ENCODE data around the gene OR4D10.
"Not testable (repeated sequence)": the region's sequence is repeated elsewhere in the genome, so short reads cannot be mapped to it uniquely, and the experiment has no call there.

OR4D10 gene

GRCh38 chr11:59473015-59473414 is at the start of gene OR4D10:
TSS of gene OR4D10 (plus strand) at chr11:59473315. CDS start at chr11:59477430, 4,115 bp downstream.
- in situ Hi-C loops (cut with MboI; ENCODE audit: low sequenced_read_pairs): no loop called here

- in situ Hi-C loops (cut with MboI; ENCODE audit: low sequenced_read_pairs): loop anchor here (10.0 kb wide), 1 partner anchor 259 kb away; no protein-coding TSS in a partner anchor
These were observed 49.3 kb upstream of the OR4D10 start for GRCh38 chr11:59423835-59424234.

- in situ Hi-C loops (cut with MboI; ENCODE audit: low sequenced_read_pairs): loop anchor here (10.0 kb wide), 1 partner anchor 260 kb away; no protein-coding TSS in a partner anchor
These were observed 48.0 kb upstream of the OR4D10 start for GRCh38 chr11:59425131-59425530.

- in situ Hi-C loops (cut with MboI; ENCODE audit: low sequenced_read_pairs): loop anchor here (10.0 kb wide), 1 partner anchor 262 kb away; no protein-coding TSS in a partner anchor
These were observed 46.6 kb upstream of the OR4D10 start, which contains the start of gene OR5A2 for GRCh38 chr11:59426361-59427067. TSS of gene OR5A2 (minus strand) at chr11:59426413. CDS start at chr11:59422953, 3,460 bp downstream.

- in situ Hi-C loops (cut with MboI; ENCODE audit: low sequenced_read_pairs): loop anchor here (10.0 kb wide), 1 partner anchor 262 kb away; no protein-coding TSS in a partner anchor
These were observed 46.1 kb upstream of the OR4D10 start for GRCh38 chr11:59427068-59427382.

- in situ Hi-C loops (cut with MboI; ENCODE audit: low sequenced_read_pairs): loop anchor here (10.0 kb wide), 1 partner anchor 265 kb away; no protein-coding TSS in a partner anchor
These were observed 43.1 kb upstream of the OR4D10 start for GRCh38 chr11:59429924-59430516.

- in situ Hi-C loops (cut with MboI; ENCODE audit: low sequenced_read_pairs): no loop called here
These were observed 36.9 kb upstream of the OR4D10 start, which contains the start of gene OR5A1 for GRCh38 chr11:59436169-59436568. TSS of gene OR5A1 (plus strand) at chr11:59436469. CDS start at chr11:59443169, 6,700 bp downstream.

GRCh38 chr11:59437770-59438169 is 35.3 kb upstream of the OR4D10 start:
- in situ Hi-C loops (cut with MboI; ENCODE audit: low sequenced_read_pairs): no loop called here

GRCh38 chr11:59445624-59446023 is 27.5 kb upstream of the OR4D10 start:
- in situ Hi-C loops (cut with MboI; ENCODE audit: low sequenced_read_pairs): not testable (repeated sequence)

GRCh38 chr11:59448484-59448883 is 24.6 kb upstream of the OR4D10 start:
- in situ Hi-C loops (cut with MboI; ENCODE audit: low sequenced_read_pairs): no loop called here

GRCh38 chr11:59456661-59457060 is 16.5 kb upstream of the OR4D10 start, which contains the start of gene OR4D6:
TSS of gene OR4D6 (plus strand) at chr11:59456961. CDS start at chr11:59456961, 0 bp downstream.
- in situ Hi-C loops (cut with MboI; ENCODE audit: low sequenced_read_pairs): no loop called here

- in situ Hi-C loops (cut with MboI; ENCODE audit: low sequenced_read_pairs): no loop called here
These were observed 13.2 kb upstream of the OR4D10 start for GRCh38 chr11:59459916-59460315.

GRCh38 chr11:59463190-59463641 is 9.9 kb upstream of the OR4D10 start:
- in situ Hi-C loops (cut with MboI; ENCODE audit: low sequenced_read_pairs): no loop called here

GRCh38 chr11:59475176-59475575 is 2.1 kb downstream of the OR4D10 start:
- in situ Hi-C loops (cut with MboI; ENCODE audit: low sequenced_read_pairs): no loop called here

GRCh38 chr11:59479906-59480305 is 6.8 kb downstream of the OR4D10 start:
- in situ Hi-C loops (cut with MboI; ENCODE audit: low sequenced_read_pairs): no loop called here

- in situ Hi-C loops (cut with MboI; ENCODE audit: low sequenced_read_pairs): no loop called here
These were observed 7.2 kb downstream of the OR4D10 start for GRCh38 chr11:59480359-59480758.

- in situ Hi-C loops (cut with MboI; ENCODE audit: low sequenced_read_pairs): no loop called here
These were observed 28.8 kb downstream of the OR4D10 start for GRCh38 chr11:59501931-59502330.

GRCh38 chr11:59503276-59503675 is 30.2 kb downstream of the OR4D10 start, which contains the start of gene OR4D11:
TSS of gene OR4D11 (plus strand) at chr11:59503576. CDS start at chr11:59503576, 0 bp downstream.
- in situ Hi-C loops (cut with MboI; ENCODE audit: low sequenced_read_pairs): no loop called here

- in situ Hi-C loops (cut with MboI; ENCODE audit: low sequenced_read_pairs): no loop called here
These were observed 38.0 kb downstream of the OR4D10 start, which contains the start of gene OR4D9 for GRCh38 chr11:59510941-59511589. TSS of gene OR4D9 (plus strand) at chr11:59511539. CDS start at chr11:59514913, 3,374 bp downstream.

- in situ Hi-C loops (cut with MboI; ENCODE audit: low sequenced_read_pairs): no loop called here
These were observed 38.6 kb downstream of the OR4D10 start for GRCh38 chr11:59511675-59512074.

- in situ Hi-C loops (cut with MboI; ENCODE audit: low sequenced_read_pairs): not testable (repeated sequence)
These were observed 47.0 kb downstream of the OR4D10 start for GRCh38 chr11:59520139-59520538.

All from HL-60/S4 (cell line).